ENCODE data around the gene DNAJC18. TPM values are rescaled to one million over a fixed set of nuclear protein-coding genes. Genes with fewer than 3 reads are reported as not detected.

Gene DNAJC18
- total and polyA plus RNA-seq, 2 of the 8 experiments (the other 6 are each of a cell fraction or from before 2014, with no cell fraction given) = 7.8 to 29.2 TPM

- peak; percentile 91 for TF ChIP-seq YY1 (IDR thresholded peaks at IDR 0.05; ENCODE audit: low read depth, low read length)
- no peak for TF ChIP-seq USF2 (IDR thresholded peaks at IDR 0.05; ENCODE audit: low read length)
- no peak for TF ChIP-seq SP2 (IDR thresholded peaks at IDR 0.05; ENCODE audit: low read length)
- TF ChIP-seq TAF7 (optimal IDR thresholded peaks at IDR 0.05; ENCODE audit: borderline replicate concordance, low read depth, low read length) = peak; percentile 83
- TF ChIP-seq CTBP2 (IDR thresholded peaks at IDR 0.05; ENCODE audit: borderline replicate concordance, insufficient read depth, insufficient read length, low read length) = no peak
- 0 out of 2 replicates have a peak, but pooled peaks have one; percentile 51 for TF ChIP-seq CHD2 (IDR thresholded peaks at IDR 0.05; ENCODE audit: low read length)
- TF ChIP-seq HDAC6 (IDR thresholded peaks at IDR 0.05; ENCODE audit: low read depth, low read length) = no peak
- no peak for TF ChIP-seq CBX8 (IDR thresholded peaks at IDR 0.05; ENCODE audit: borderline replicate concordance, low read depth, low read length)
- 0 out of 2 replicates have a peak, but pooled peaks have one; percentile 11 for TF ChIP-seq GTF2F1 (IDR thresholded peaks at IDR 0.05; ENCODE audit: borderline replicate concordance, low read depth, low read length)
- peak; percentile 99 for TF ChIP-seq PHF8 (conservative IDR thresholded peaks at IDR 0.05; ENCODE audit: low read depth, low read length)
- TF ChIP-seq POLR2AphosphoS5 (IDR thresholded peaks at IDR 0.05; ENCODE audit: low read depth, low read length) = peak; percentile 83
- peak; percentile 64 for TF ChIP-seq ASH2L (IDR thresholded peaks at IDR 0.05; ENCODE audit: low read length)
- TF ChIP-seq ZNF274 (IDR thresholded peaks at IDR 0.05; ENCODE audit: borderline replicate concordance, extremely low read depth, low read length) = no peak
- TF ChIP-seq EZH2 (IDR thresholded peaks at IDR 0.05; ENCODE audit: low read depth, low read length, severe bottlenecking) = no peak
- TF ChIP-seq NANOG (IDR thresholded peaks at IDR 0.05; ENCODE audit: insufficient read depth, low read depth, low read length, poor library complexity, severe bottlenecking) = no peak
- TF ChIP-seq CTCF (IDR thresholded peaks at IDR 0.05; ENCODE audit: control extremely low read depth in 1 of 3, insufficient read depth in 1 of 3, low read depth in 1 of 3, low read length in 3 of 3) = no peak
- TF ChIP-seq SUZ12 (IDR thresholded peaks at IDR 0.05; ENCODE audit: low read length) = no peak
- TF ChIP-seq SP4 (IDR thresholded peaks at IDR 0.05; ENCODE audit: low read length) = no peak; the same call in 1 of the 2 replicates
- TF ChIP-seq MAFK (IDR thresholded peaks at IDR 0.05; ENCODE audit: low read depth, low read length) = no peak; the same call in 1 of the 2 replicates
- peak; percentile 52; the same call in 1 of the 2 replicates for TF ChIP-seq RBBP5 (IDR thresholded peaks at IDR 0.05; ENCODE audit: borderline replicate concordance, low read depth, low read length)
Observed at GRCh38 chr5:139439013-139439903, at the start of gene DNAJC18 (continued).
